Esophagus muscularis mucosa (tissue), 4 donors: ENCODE results near the gene TNPO3. TPM values are rescaled to one million over a fixed set of nuclear protein-coding genes. Genes with fewer than 3 reads are reported as not detected.

ENCODE experiments used
- DNase-seq: peaks from one replicate; pipeline ENCODE4 v3.0.0-alpha.2; 2017; ENCODE audit errors: extremely low spot score
- H3K27ac ChIP-seq, 4 donors: fragments of 200-600 bp; sonication (generic); replicated peaks in 1 of 4; 1 replicate in 3 of 4; 2 replicates in 1 of 4; pipeline ENCODE4 v1.5.1; 2016 to 2019; ENCODE audit warnings: mild to moderate bottlenecking in 1 of 4
- H3K27me3 ChIP-seq, 4 donors: fragments of 200-600 bp; sonication (generic); one replicate each; pipeline versions ENCODE4 v1.5.1 to v1.6.0; 2016 to 2019
- H3K36me3 ChIP-seq, 4 donors: fragments of 200-600 bp; sonication (generic); one replicate each; pipeline ENCODE4 v1.5.1; 2016 to 2019
- H3K4me1 ChIP-seq, 4 donors: fragments of 200-600 bp; sonication (generic); one replicate each; pipeline ENCODE4 v1.5.1; 2016 to 2019
- H3K4me3 ChIP-seq, 4 donors: fragments of 200-600 bp; sonication (generic); 1 replicate in 2 of 4; 2 replicates in 2 of 4; pipeline ENCODE4 v1.5.1; 2016 to 2019; ENCODE audit warnings: mild to moderate bottlenecking in 4 of 4, moderate library complexity in 1 of 4
- H3K9me3 ChIP-seq, 4 donors: fragments of 200-600 bp; sonication (generic); 1 replicate in 3 of 4; 2 replicates in 1 of 4; pipeline ENCODE4 v1.5.1; 2016 to 2019
- CTCF ChIP-seq, 3 experiments: fragments of 200-600 bp in 2 of 3; fragments of 450-650 bp in 1 of 3; sonication (generic) in 2 of 3; IDR thresholded peaks; one replicate each; pipeline ENCODE4 v1.5.1; 2017 to 2019; ENCODE audit warnings: antibody characterized with exemption in 3 of 3, mild to moderate bottlenecking in 2 of 3, moderate library complexity in 1 of 3
- EP300 ChIP-seq: sonication (generic); formaldehyde crosslinking; IDR thresholded peaks from one replicate; pipeline ENCODE4 v1.6.1; 2017; ENCODE audit warnings: antibody characterized with exemption
- POLR2A ChIP-seq: fragments of 450-650 bp; IDR thresholded peaks from one replicate; pipeline ENCODE4 v1.6.1; 2017; ENCODE audit warnings: antibody characterized with exemption, moderate library complexity, mild to moderate bottlenecking, low read depth
- POLR2AphosphoS5 ChIP-seq, 2 donors: sonication (generic); formaldehyde crosslinking; IDR thresholded peaks; one replicate each; pipeline ENCODE4 v1.6.1; 2017; ENCODE audit warnings: antibody characterized with exemption in 2 of 2
- WGBS: methylation state at CpG from one replicate; pipeline ENCODE4 v1.1.5; 2018; 5-methylcytosine and 5-hydroxymethylcytosine counted together
- intact Hi-C: fragments of 100-400 bp; cut with DNase I; formaldehyde crosslinking; loops from one replicate; pipeline ENCODE4 v1.15.1; 2023
- total RNA-seq, 4 donors: library from RNA; depleted of rRNA; stranded (reverse); fragments of >200 nt; gene quantifications; one replicate each; pipeline versions ENCODE4 v1.1.0 to v1.2.1, GENCODE V29; 2016

Gene TNPO3
- total RNA-seq, 4 donors from 2014 or later = 35.7 to 46.2 (median 38.1) TPM

GRCh38 chr7:128948976-128949760 is 105.7 kb downstream of the TNPO3 start:
- Histone ChIP-seq H3K27me3 (peaks cover 0 to 7% (median 0%) of the 10 kb centered on the region in 4 donors), H3K36me3 (peaks cover 0 to 32% (median 17%) of the 10 kb centered on the region in 4 donors), H3K27ac (no peak overlapping the region), H3K4me1 (no peaks in the 10 kb centered on the region), H3K9me3 (no peaks in the 10 kb centered on the region), H3K4me3 (no peak overlapping the region)
- DNase-seq = peak; percentile 91
- intact Hi-C loops = no loop called here
- WGBS = 89% methylated on average over 4 of the region's 4 CpGs
- TF ChIP-seq POLR2A = no peak

- Histone ChIP-seq H3K27me3 (peaks cover 0 to 7% (median 0%) of the 10 kb centered on the region in 4 donors), H3K36me3 (peaks cover 0 to 24% (median 10%) of the 10 kb centered on the region in 4 donors), H3K27ac (no peak overlapping the region), H3K4me3 (no peak overlapping the region), H3K9me3 (no peaks in the 10 kb centered on the region), H3K4me1 (no peaks in the 10 kb centered on the region)
- no peak for DNase-seq
- WGBS = 84% methylated on average over 7 of the region's 12 CpGs
- TF ChIP-seq POLR2A (no peak), EP300 (no peak), CTCF (IDR thresholded peaks at IDR 0.05) (no peak), POLR2AphosphoS5 (IDR thresholded peaks at IDR 0.05) (no peak)
- intact Hi-C loops = no loop called here
These were observed 106.5 kb downstream of the TNPO3 start for GRCh38 chr7:128948312-128948973.

GRCh38 chr7:128947854-128948253 is 107.1 kb downstream of the TNPO3 start:
- 77% methylated on average over 3 of the region's 9 CpGs for WGBS
- Histone ChIP-seq H3K4me3 (no peak overlapping the region), H3K36me3 (peaks cover 0 to 19% (median 5%) of the 10 kb centered on the region in 4 donors), H3K9me3 (no peaks in the 10 kb centered on the region), H3K27ac (no peak overlapping the region), H3K4me1 (no peaks in the 10 kb centered on the region), H3K27me3 (peaks cover 0 to 7% (median 0%) of the 10 kb centered on the region in 4 donors)
- intact Hi-C loops = no loop called here
- no peak for DNase-seq
- TF ChIP-seq EP300 (no peak), POLR2A (no peak), CTCF (IDR thresholded peaks at IDR 0.05) (no peak), POLR2AphosphoS5 (IDR thresholded peaks at IDR 0.05) (no peak)

GRCh38 chr7:128946936-128947830 is 107.7 kb downstream of the TNPO3 start:
- Histone ChIP-seq H3K9me3 (no peaks in the 10 kb centered on the region), H3K4me1 (no peaks in the 10 kb centered on the region), H3K27ac (no peak overlapping the region), H3K4me3 (no peak overlapping the region), H3K36me3 (peaks cover 0 to 13% (median 2%) of the 10 kb centered on the region in 4 donors), H3K27me3 (peaks cover 0 to 7% (median 0%) of the 10 kb centered on the region in 4 donors)
- TF ChIP-seq POLR2A (no peak), POLR2AphosphoS5 (IDR thresholded peaks at IDR 0.05) (no peak), EP300 (no peak), CTCF (IDR thresholded peaks at IDR 0.05) (no peak)
- peak; percentile 77 for DNase-seq
- 91% methylated on average over 4 of the region's 22 CpGs for WGBS
- intact Hi-C loops = no loop called here
